ENCODE results near the gene NBL1.

GRCh38 chr1:19698181-19698580 lies 54.1 kb downstream of the NBL1 start:
- no peak for TF ChIP-seq USF2 (IDR thresholded peaks at IDR 0.05; ENCODE audit: low read depth, low read length)
- no peak for TF ChIP-seq CEBPB (IDR thresholded peaks at IDR 0.05; ENCODE audit: low read depth, low read length)
- TF ChIP-seq CTCF (conservative IDR thresholded peaks at IDR 0.05; ENCODE audit: low read depth, low read length), result no peak
- TF ChIP-seq FOS (IDR thresholded peaks at IDR 0.05; ENCODE audit: low read depth, low read length), result no peak
- TF ChIP-seq RFX5 (IDR thresholded peaks at IDR 0.05; ENCODE audit: low read depth, low read length), result no peak
- TF ChIP-seq POLR2A (IDR thresholded peaks at IDR 0.05; ENCODE audit: low read depth, low read length), result no peak
- TF ChIP-seq RAD21 (IDR thresholded peaks at IDR 0.05; ENCODE audit: low read length), result no peak

All from IMR-90 (cell line).